ENCODE measurements around the gene ARSA. TPM values are rescaled to one million over a fixed set of nuclear protein-coding genes. Genes with fewer than 3 reads are reported as not detected.
A peak's percentile ranks its signal among the peaks of the same experiment; 100 is the strongest.

Gene ARSA
- total RNA-seq, 4 donors from 2014 or later: 81.2 to 253 (median 99.1) TPM

- no peaks in the 10 kb centered on the region for H3K9me3 ChIP-seq
- in situ Hi-C loops (cut with MboI; ENCODE audit: low pct_ligation_motif_present in 1 of 4, low pct_unique_long_range_greater_than_20kb in 1 of 4, low sequenced_read_pairs in 3 of 4) (no loop called here), intact Hi-C loops (cut with DNase I; ENCODE audit: low total_unique reads) (no loop called here)
- no peaks in the 10 kb centered on the region for H3K36me3 ChIP-seq
- DNase-seq: no peak
- no peaks in the 10 kb centered on the region for H3K27me3 ChIP-seq
- no peak overlapping the region for H3K4me3 ChIP-seq
- no peak for TF ChIP-seq EP300 (IDR thresholded peaks at IDR 0.05; ENCODE audit: low read depth)
- TF ChIP-seq CTCF (IDR thresholded peaks at IDR 0.05): no peak
- TF ChIP-seq POLR2AphosphoS5 (IDR thresholded peaks at IDR 0.05): no peak
- TF ChIP-seq POLR2A (IDR thresholded peaks at IDR 0.05): no peak
- peaks cover 9 to 20% (median 16%) of the 10 kb centered on the region in 4 donors for H3K4me1 ChIP-seq
- H3K27ac ChIP-seq: no peak overlapping the region
- 93 to 95% methylated on average over 8 to 23 of the region's 23 CpGs for WGBS, 2 donors (ENCODE audit: low coverage in 1 of 2)
These were observed 43.6 kb downstream of the ARSA start for GRCh38 chr22:50584106-50585096.

GRCh38 chr22:50583294-50583861, 44.6 kb downstream of the ARSA start:
- no peaks in the 10 kb centered on the region for H3K27me3 ChIP-seq
- DNase-seq: no peak
- intact Hi-C loops (cut with DNase I; ENCODE audit: low total_unique reads) (no loop called here), in situ Hi-C loops (cut with MboI; ENCODE audit: low pct_ligation_motif_present in 1 of 4, low pct_unique_long_range_greater_than_20kb in 1 of 4, low sequenced_read_pairs in 3 of 4) (no loop called here)
- 9% methylated on average over 34 of the region's 37 CpGs; no CpG with 5 or more reads in 1 of the 2 donors for WGBS, 2 donors (ENCODE audit: low coverage in 1 of 2)
- TF ChIP-seq CTCF (IDR thresholded peaks at IDR 0.05) (peak in 1 of 5 experiments; percentile 12), POLR2AphosphoS5 (IDR thresholded peaks at IDR 0.05) (no peak), POLR2A (IDR thresholded peaks at IDR 0.05) (no peak), EP300 (IDR thresholded peaks at IDR 0.05; ENCODE audit: low read depth) (no peak)
- H3K4me3 ChIP-seq: peak overlapping the region; percentile 52 to 89 (median 73)
- no peaks in the 10 kb centered on the region for H3K36me3 ChIP-seq
- H3K9me3 ChIP-seq: no peaks in the 10 kb centered on the region
- peaks cover 15 to 27% (median 19%) of the 10 kb centered on the region in 4 donors for H3K4me1 ChIP-seq
- H3K27ac ChIP-seq: peak overlapping the region; percentile 99

- DNase-seq: peak; percentile 99
- peak within 1 kb of the TSS; percentile 71 to 89 (median 76) for H3K4me3 ChIP-seq
- 2% methylated on average over 45 of the region's 96 CpGs; no CpG with 5 or more reads in 1 of the 2 donors for WGBS, 2 donors (ENCODE audit: low coverage in 1 of 2)
These were observed 45.3 kb downstream of the ARSA start, which contains the start of gene CHKB for GRCh38 chr22:50582493-50583293. Gene CHKB, minus strand, starts transcription at chr22:50582849. Its CDS starts 68 bp downstream, at chr22:50582781.

More at GRCh38 chr22:50582493-50583293, 45.3 kb downstream of the ARSA start, which contains the start of gene CHKB:
- Histone ChIP-seq H3K4me1 (peaks cover 15 to 31% (median 23%) of the 10 kb centered on the region in 4 donors), H3K36me3 (no peaks in the 10 kb centered on the region), H3K9me3 (no peaks in the 10 kb centered on the region), H3K27me3 (no peaks in the 10 kb centered on the region), H3K27ac (peak within 1 kb of the TSS; percentile 99)
- intact Hi-C loops (cut with DNase I; ENCODE audit: low total_unique reads) (no loop called here), in situ Hi-C loops (cut with MboI; ENCODE audit: low pct_ligation_motif_present in 1 of 4, low pct_unique_long_range_greater_than_20kb in 1 of 4, low sequenced_read_pairs in 3 of 4) (no loop called here)
- TF ChIP-seq POLR2AphosphoS5 (IDR thresholded peaks at IDR 0.05): peak; percentile 74 to 88 (median 88)
- no peak for TF ChIP-seq CTCF (IDR thresholded peaks at IDR 0.05)
- no peak for TF ChIP-seq EP300 (IDR thresholded peaks at IDR 0.05; ENCODE audit: low read depth)
- peak; percentile 86 for TF ChIP-seq POLR2A (IDR thresholded peaks at IDR 0.05)

Data from transverse colon (tissue), 4 donors.